ENCODE measurements around the gene TMEM43.

Gene TMEM43

GRCh38 chr3:14179795-14180194 is 54.9 kb downstream of the TMEM43 start:
- DNase-seq, result no peak

- no peak for DNase-seq
Measured at GRCh38 chr3:14181253-14181652, 56.4 kb downstream of the TMEM43 start.

- DNase-seq, result no peak
Measured at GRCh38 chr3:14183015-14183577, 58.2 kb downstream of the TMEM43 start.

GRCh38 chr3:14186854-14187458 is 62.1 kb downstream of the TMEM43 start:
- DNase-seq, result no peak

- no peak for DNase-seq
Measured at GRCh38 chr3:14188041-14188754, 63.3 kb downstream of the TMEM43 start.
